ENCODE data around the gene PIGU. TPM values are rescaled to one million over a fixed set of nuclear protein-coding genes. Genes with fewer than 3 reads are reported as not detected.
"Not testable (repeated sequence)": the region's sequence is repeated elsewhere in the genome, so short reads cannot be mapped to it uniquely, and the experiment has no call there.

The PIGU gene
- polyA plus RNA-seq, 4 donors: 34.4 to 45.3 (median 42.0) TPM

DNA sequence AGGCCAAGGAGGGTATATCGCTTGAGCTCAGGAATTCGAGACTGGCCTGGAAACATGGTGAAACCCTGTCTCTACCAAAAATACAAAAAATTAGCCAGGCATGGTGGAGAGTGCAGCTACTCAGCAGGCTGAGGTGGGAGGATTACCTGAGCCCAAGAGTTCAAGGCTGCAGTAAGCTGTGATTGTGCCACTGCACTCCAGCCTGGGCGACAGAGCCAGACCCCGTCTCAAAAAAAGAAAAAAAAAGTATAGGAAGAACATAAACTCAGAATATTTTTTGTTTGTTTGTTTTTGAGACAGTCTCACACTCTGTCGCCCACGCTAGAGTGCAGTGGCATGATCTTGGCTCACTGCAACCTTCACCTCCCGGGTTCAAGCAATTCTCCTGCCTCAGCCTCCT lies 12.1 kb downstream of the PIGU start:
- DNase-seq (ENCODE audit: low read depth in 4 of 4, low spot score in 3 of 4): not testable (repeated sequence)

DNA sequence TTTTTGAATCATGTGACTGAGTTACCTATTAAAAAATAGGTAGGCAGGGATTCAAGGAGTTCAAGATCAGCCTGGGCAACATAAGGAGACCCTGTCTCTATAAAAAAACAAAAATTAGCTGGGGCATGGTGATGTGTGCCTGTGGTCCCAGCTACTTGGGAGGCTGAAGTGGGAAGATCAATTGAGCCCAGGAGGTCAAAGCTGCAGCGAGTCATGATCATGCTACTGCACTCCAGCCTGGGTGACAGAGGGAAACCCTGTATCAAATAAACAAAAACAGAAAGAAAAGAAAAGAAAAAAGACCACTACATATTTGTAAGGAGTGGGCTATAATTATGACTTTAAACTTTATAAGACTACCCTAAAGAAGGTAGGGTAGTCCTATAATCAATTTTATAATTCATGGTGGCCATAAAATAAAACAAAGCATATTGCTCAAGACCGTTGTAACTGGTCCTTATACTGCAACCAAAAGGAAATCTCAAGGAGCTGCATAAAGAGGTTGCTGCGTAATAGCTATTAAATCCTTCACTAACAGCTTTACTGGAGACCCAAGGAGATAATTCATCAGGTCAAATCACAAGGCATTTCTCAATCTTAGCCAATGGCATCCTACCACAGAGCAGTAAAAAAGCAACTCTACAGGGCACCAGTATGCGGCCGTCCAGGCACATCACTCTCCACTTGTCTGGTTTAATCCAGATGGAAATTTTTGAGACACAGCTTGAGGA lies 13.5 kb downstream of the PIGU start:
- no peak for DNase-seq (ENCODE audit: low read depth in 4 of 4, low spot score in 3 of 4)

DNA sequence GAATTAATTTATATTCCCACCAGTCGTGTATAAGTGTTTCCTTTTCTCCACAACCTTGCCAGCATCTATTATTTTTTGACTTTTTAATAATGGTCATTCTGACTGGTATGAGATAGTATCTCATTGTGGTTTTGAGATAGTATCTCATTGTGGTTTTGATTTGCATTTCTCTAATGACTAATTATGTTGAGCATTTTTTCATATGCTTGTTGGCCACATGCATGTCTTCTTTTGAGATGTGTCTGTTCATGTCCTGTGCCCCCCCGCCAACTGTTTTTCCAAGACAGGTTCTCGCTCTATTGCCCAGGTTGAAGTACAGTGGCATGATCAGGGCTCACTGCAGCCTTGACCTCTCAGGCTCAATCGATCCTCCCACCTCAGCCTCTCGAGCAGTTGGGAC lies 15.1 kb downstream of the PIGU start:
- DNase-seq (ENCODE audit: low read depth in 4 of 4, low spot score in 3 of 4): not testable (repeated sequence)

DNA sequence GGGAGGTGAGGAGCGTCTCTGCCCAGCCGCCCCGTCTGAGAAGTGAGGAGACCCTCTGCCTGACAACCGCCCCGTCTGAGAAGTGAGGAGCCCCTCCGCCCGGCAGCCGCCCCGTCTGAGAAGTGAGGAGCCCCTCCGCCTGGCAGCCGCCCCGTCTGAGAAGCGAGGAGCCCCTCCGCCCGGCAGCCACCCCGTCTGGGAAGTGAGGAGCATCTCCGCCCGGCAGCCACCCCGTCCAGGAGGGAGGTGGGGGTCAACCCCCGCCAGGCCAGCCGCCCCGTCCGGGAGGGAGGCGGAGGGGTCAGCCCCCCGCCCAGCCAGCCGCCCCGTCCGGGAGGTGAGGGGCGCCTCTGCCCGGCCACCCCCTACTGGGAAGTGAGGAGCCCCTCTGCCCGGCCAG lies 18.2 kb downstream of the PIGU start:
- DNase-seq (ENCODE audit: low read depth in 4 of 4, low spot score in 3 of 4): not testable (repeated sequence)

DNA sequence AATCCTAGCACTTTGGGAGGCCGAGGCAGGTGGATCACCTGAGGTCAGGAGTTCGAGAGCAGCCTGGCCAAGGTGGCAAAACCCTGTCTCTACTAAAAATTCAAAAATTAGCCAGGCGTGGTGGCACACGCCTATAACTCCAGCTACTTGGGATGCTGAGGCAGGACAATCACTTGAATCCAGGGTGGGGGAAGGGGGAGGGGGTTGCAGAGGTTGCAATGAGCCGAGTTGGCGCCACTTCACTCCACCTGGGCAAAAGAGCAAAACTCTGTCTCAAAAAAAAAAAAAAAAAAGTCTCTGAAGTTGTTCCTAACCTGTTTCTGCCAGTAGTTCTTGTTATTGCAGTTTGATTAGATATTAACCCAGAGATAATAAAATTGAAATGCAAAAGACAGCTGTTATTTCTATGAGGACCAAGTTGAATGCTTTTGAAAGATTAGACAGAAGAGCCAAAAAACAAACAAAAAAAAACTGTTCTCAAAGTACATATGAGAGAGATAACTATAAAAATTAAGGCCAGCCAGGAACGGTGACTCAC lies 22.6 kb downstream of the PIGU start:
- peak in 1 of 4 donors; percentile 9 for DNase-seq (ENCODE audit: low read depth in 4 of 4, low spot score in 3 of 4)

DNA sequence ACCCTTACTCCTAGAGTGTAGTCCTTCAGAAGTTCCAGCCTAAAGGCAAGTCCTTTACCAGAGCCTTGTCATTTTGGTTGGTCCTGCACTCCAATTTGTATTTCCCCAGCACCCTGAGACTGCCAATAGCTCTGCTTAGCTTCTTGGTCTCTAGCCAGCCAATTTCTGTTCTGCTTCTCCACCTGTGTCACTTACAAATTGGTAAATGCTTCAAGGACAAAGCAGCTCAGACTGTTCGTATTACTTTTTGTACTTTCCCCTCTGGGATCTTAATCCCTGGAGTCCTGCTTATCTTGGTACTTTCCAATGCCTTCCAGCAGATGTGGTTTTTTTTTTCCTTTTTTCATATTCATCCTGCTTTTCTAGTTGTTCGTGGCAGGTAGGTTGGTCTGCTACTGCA lies 25.7 kb downstream of the PIGU start:
- DNase-seq (ENCODE audit: low read depth in 4 of 4, low spot score in 3 of 4): no peak

DNA sequence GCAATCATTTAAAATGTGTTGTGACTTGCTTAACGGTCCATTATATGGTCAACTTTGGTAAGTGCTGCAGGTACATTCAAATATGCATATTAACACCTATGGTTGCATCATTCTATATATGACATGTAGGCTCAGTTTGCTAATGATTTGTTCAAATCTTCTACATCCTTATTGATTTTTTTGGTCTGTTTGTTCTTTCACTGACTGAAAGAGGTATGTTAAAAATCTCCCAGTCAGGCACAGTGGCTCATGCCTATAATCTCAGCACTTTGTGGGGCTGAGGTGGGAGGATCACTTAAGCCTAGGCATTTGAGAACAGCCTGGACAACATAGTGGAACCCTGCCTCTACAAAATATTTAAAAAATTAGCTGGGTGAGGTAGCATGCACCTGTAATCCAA lies 29.2 kb downstream of the PIGU start:
- no peak for DNase-seq (ENCODE audit: low read depth in 4 of 4, low spot score in 3 of 4)

DNA sequence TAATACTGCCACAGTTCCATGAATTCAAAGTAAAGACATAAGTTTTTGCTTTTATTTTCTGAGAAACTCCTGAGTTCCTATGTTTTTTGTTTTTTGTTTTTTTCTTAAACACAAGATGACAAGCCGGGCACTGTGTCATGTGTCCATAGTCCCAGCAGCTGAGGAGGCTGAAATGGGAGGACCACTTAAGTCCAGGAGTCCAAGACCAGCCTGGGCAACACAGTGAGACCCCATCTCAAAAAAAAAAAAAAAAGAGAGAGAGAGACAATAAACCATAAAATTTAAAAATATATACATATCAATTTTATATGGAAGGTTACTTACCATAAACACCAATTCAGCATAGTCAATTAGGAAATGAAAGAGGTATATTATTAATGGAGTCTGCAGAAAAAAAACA lies 31.9 kb downstream of the PIGU start:
- no peak for DNase-seq (ENCODE audit: low read depth in 4 of 4, low spot score in 3 of 4)

DNA sequence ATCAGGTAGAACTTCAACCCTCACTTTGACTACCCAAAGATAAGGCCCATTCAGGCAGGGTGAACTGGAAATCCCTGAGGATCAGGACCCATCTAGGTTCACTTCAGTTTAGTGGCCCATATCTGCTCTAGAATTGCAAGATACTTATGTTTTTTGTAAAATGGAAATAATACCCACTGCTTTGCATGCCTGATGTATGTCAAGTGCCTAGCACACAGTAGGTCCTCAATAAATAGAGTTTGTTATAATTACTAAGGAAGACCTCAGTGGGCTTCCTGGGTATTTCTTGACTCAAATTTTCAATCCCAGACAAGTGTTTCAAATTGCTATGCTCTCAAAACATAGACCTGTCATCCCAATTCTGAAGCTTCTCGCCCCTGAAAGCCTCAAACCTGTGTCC lies 32.5 kb downstream of the PIGU start:
- no peak for DNase-seq (ENCODE audit: low read depth in 4 of 4, low spot score in 3 of 4)

DNA sequence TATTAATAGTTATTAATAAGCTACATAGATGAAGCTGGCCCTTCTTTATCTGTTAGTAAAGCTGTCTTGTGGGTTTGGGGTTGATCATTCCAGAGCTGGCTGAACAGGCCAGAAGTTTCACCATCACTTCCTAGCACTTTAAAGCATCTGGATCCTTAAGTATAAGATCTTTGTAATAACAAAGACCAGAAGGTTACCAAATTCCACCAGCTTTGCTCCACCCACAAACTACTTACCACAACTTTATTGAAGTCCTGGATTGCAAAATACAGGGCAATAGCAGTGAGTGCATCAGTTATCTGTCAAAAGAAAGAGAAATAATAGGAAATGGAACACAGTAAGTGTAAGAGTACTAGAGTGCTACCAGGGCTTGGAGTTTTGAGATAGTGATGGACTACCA lies 33.0 kb downstream of the PIGU start:
- no peak for DNase-seq (ENCODE audit: low read depth in 4 of 4, low spot score in 3 of 4)

DNA sequence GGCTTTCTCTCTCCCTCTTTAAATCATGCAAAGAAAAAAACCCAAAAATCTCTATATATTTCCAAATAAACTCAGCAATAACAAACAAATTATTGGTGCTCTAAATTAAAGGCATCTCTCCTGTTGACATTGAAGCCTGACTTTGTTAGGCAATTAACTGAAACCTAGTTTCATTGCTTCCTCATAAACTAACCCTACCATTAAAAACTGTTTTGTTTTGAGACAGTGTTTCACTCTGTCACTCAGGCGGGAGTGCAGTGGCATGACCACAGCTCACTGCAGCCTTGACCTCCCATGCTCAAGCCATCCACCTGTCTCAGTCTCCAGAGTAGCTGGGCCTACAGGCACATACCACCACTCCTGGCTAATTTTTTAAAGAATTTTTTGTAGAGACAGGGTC lies 34.9 kb downstream of the PIGU start:
- DNase-seq (ENCODE audit: low read depth in 4 of 4, low spot score in 3 of 4): no peak

DNA sequence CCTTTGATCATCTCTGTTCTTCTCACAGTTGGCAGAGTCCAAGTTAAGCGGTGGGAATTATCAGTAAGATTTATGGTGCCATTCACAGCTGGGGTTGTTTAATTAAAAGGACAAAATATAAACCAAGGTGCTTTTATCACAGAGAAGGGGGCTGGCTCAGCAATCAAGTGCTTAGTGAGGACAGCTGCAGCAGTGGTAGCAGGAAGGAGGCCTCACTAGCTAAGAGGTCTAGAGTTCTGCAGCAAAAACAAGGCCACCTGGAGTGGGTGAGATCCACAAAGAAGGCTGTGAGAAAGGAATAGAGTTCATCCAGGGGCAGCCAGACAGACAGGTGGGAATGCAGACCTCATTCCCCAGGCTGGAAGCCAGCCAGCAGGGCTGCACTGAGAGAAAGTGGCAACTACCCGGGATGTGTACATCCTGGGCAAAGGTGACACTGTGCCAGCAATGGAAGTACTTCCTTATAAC lies 37.1 kb downstream of the PIGU start:
- DNase-seq (ENCODE audit: low read depth in 4 of 4, low spot score in 3 of 4): no peak

DNA sequence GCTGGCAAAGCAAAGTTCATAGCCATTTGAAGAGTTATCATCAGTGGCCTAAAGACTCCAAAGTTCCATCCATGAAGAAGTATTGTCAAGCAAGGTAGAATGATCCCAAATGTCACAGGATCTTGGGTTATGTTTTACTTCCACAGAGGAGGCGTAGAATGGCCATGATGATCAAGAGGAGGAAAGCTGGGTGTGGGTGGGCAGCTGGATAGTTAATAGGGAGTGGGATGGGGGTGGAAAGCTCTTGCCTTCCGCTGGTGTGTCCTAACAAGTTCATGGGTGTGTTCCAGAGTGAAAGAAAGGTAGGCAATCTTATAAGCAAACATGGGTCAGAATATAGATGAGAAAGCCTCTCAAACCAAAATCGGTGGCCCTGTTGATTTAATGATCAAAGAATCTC lies 38.4 kb downstream of the PIGU start:
- no peak for DNase-seq (ENCODE audit: low read depth in 4 of 4, low spot score in 3 of 4)

DNA sequence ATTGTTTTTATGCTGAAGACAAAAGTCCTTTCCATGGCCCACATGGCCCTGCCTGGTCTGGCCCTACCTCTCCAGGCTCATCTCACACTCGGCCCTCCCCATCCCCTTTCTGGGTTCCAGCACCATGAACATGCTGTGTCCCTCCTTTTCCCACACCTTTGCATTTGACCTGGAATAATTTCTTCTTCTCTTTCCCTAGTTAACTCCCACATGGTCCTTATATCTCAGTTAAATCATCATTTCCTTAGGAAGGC lies 38.9 kb downstream of the PIGU start:
- no peak for DNase-seq (ENCODE audit: low read depth in 4 of 4, low spot score in 3 of 4)

DNA sequence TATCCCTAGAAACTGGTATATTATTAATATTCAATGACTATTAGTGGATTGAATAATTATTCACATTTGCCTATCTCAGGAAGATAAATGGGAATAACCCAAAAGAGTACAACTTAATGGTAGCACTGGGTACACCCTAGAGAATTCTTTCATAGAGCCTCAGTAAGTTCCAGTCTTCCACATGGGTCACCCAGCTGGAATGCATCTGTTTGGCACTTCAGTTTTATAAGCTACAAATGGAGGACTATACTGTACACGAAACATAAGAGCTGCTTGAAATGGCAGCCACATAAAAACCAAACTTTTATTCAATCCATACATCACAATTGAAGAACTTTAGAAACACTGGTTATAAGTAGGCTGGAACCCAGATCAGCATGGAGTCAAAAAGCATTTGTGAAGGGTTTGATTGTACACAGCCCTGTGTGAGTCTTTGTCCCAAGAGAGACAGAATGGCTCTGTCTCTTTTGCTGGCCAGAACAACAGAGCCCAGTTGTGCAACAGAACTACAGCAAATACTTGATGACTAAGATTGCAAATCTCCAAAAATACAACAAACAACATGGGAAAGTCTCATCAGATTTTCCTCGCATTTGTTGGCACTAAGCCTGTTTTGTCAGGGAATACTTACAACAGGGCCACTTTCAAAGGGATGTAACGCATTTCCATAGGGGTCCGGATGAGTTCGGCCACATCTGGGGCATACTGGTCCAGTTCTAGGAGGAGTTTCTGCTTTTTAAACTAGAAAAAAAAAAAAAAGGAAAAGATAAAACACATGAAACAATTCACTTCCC lies 39.5 kb downstream of the PIGU start:
- no peak for DNase-seq (ENCODE audit: low read depth in 4 of 4, low spot score in 3 of 4)

DNA sequence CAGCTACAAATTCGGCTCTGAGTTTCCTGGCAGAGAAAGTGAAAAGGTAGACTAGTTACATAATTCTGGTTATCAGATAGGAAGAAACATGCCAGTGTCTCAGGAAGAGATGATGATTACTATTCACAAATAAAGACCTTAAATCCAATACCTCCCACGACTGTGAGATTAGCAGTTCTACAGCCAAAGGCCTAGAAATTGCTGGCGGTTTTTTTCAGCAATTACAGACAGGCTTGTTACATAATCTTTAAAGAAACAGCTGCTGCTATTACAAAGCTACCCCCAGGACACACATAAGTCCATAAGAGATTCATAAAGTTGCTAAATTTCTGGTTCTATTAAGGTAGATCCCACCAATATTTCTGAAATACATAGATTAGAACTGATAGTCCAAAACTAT lies 40.2 kb downstream of the PIGU start:
- no peak for DNase-seq (ENCODE audit: low read depth in 4 of 4, low spot score in 3 of 4)

DNA sequence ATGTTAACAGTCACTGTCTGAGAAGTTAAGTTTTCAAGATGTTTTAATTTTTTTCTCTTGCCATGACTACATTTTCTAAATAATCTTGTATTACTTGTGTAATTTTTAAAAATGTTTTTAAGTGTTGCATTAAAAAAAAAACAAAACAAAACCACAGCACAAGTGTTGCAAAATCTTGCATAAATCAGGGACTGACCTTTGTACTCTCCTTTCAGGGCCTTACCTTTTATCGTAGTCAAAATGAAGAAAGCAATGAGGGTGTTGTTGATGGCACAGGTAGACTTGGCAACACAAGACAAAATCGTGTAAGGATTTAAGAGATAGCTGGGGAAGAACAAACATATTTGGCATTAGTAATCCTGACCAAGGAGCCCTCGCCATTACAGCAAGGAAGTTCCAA lies 42.5 kb downstream of the PIGU start:
- no peak for DNase-seq (ENCODE audit: low read depth in 4 of 4, low spot score in 3 of 4)

DNA sequence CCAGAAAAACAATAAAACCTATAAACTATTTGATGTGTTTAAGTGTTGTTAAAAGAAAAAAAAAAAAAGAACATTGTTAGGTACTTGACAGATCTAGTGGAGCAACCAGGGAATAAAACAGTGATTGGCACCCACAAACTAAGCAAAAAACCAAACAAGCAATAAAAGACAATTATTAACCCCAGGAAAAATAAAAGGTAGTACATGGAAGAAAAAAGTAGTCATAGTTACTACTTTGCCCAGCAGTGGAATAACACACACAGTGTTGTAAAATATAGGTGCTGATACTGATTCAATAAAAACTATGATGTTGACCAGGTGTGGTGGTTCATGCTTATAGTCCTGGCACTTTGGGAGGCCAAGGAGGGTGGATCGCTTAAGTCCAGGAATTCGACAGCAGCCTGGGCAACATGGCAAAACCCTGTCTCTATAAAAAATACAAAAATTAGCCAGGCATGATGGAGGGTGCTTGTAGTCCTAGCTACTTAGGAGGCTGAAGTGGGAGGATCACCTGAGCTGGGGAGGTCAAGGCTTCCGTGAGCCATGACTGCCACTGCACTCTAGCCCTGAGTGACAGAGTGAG lies 43.9 kb downstream of the PIGU start:
- DNase-seq (ENCODE audit: low read depth in 4 of 4, low spot score in 3 of 4): no peak

DNA sequence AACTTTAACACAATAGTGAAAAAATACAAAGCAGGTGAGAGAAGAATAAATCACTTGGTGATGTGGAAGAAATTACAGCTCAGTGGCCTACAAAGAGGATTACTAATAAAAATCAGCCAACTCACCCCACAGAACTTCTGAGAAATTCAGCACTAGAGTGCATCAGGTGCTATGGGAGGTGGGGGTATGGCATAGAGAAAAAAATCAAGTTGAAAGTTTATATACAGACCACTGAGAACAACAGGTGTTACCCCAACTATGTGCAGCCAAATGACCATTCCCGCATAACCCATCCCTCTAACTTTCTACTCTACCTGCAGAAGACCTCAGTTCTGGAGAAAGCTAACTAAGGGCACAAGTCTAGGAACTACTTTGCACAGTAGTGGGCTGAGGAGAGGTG lies 47.0 kb downstream of the PIGU start:
- DNase-seq (ENCODE audit: low read depth in 4 of 4, low spot score in 3 of 4): no peak

DNA sequence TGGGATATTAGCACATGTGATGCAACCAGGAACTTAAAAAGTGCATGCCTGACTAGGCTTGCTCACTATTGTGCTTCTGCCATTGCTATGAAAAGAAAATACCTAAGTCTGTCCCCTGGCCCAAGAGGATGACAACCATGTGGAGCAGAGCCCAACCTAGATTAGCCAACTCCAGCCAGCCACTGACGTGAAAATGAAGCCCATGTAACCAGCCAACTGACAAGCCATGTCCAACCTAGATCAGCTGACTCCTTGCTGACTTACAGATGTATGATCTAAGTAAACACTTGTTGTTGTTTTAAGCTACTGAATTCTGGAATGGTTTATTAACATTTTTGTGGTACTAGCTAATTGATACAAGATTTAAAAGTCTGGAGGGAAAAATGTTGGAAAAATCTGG lies 47.5 kb downstream of the PIGU start:
- DNase-seq (ENCODE audit: low read depth in 4 of 4, low spot score in 3 of 4): no peak

DNA sequence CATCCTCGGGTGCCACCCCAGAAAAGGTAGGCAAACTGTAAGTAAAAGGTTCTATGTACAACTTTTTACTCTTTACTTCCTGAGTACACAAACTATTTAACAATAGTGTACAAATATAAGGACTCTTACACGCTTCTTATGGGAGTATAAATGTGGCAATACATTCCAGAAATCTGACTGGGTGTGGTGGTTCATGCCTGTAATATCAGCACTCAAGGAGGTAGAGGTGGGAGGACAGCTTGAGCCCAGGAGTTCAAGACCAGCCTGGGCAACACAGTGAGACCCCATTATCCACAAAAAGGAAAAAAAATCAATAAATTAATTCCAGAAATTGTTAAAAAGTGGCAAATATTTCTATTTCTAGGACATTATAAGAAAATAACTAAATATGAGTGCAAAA lies 48.9 kb downstream of the PIGU start:
- DNase-seq (ENCODE audit: low read depth in 4 of 4, low spot score in 3 of 4): no peak

DNA sequence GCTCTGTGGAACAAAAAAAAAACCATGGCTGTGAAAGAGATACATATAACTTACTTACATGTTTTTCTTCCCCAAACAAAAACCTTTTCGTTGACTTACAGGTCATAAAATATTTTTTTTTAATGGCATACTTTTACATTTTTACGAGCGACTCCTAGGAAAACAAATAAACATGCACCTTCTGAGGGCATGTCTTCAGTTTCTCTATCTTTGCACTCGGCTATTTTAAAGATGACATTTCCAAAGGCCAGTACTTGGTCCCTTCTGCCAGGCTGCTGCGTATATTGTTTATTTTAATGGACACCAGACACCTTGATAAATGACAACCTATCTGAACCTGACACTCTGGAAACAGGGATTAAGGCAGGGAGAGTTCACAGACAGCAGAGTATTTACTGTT lies 49.4 kb downstream of the PIGU start:
- no peak for DNase-seq (ENCODE audit: low read depth in 4 of 4, low spot score in 3 of 4)

Data from left renal pelvis (tissue), 4 donors.